Stimulated activated naive CD4-positive, alpha-beta T cell (primary cell): ENCODE results near the gene AEBP2.
"Not testable (repeated sequence)": the region's sequence is repeated elsewhere in the genome, so short reads cannot be mapped to it uniquely, and the experiment has no call there.

Experiments
- DNase-seq, 6 experiments: peaks; one replicate each; lab custom pipeline; 2025; lab: John Stamatoyannopoulos, UW

The AEBP2 gene

GRCh38 chr12:19421503-19422282 lies 17.6 kb upstream of the AEBP2 start:
- DNase-seq = no peak

GRCh38 chr12:19423166-19423930 lies 15.9 kb upstream of the AEBP2 start:
- DNase-seq = no peak

- DNase-seq = no peak
These were observed 11.0 kb upstream of the AEBP2 start for GRCh38 chr12:19428246-19428645.

GRCh38 chr12:19429491-19429890 lies 9.8 kb upstream of the AEBP2 start:
- not testable (repeated sequence) for DNase-seq

DNA sequence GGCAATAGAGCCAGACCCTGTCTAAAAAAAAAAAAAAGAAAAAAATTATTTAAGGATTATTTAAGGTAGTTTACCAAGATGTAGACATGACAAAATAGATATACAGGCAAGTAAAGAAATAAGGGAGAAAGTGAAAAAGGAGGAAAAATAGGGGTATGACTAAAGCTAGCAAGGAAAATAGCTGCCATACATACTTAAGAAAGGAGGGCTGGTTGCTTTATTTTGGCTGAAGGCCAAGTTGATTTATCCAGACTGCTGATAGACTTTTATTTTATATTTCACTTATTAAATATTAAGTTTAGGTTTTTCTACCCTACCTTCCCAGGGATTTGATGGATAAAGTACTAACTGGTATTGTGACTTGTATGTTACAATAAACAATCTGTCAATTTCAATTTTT lies 8.3 kb upstream of the AEBP2 start:
- DNase-seq = no peak

GRCh38 chr12:19431407-19432308 lies 7.6 kb upstream of the AEBP2 start:
- DNase-seq = no peak

- DNase-seq = no peak
These were observed 6.8 kb upstream of the AEBP2 start for GRCh38 chr12:19432309-19433170.

DNA sequence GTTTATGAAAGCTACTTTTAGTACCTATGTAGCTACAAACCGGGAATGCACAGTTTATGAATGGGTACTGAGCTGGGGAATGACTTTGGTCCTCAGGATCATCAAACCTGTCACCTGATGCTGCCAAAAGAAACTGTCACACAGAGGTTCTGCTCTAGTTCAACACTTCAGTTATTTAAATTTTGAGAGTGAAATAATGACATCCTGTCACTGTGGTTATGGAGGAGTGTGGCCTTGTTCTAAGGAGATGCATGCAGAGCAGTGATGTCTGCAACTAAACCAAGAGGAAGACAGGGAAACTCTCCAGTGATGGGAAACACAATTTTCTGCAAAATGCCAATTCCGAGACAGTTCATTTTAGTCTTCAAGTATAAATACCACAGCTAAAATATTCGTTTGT lies 4.8 kb upstream of the AEBP2 start:
- DNase-seq = peak in 1 of 6 experiments; percentile 14

DNA sequence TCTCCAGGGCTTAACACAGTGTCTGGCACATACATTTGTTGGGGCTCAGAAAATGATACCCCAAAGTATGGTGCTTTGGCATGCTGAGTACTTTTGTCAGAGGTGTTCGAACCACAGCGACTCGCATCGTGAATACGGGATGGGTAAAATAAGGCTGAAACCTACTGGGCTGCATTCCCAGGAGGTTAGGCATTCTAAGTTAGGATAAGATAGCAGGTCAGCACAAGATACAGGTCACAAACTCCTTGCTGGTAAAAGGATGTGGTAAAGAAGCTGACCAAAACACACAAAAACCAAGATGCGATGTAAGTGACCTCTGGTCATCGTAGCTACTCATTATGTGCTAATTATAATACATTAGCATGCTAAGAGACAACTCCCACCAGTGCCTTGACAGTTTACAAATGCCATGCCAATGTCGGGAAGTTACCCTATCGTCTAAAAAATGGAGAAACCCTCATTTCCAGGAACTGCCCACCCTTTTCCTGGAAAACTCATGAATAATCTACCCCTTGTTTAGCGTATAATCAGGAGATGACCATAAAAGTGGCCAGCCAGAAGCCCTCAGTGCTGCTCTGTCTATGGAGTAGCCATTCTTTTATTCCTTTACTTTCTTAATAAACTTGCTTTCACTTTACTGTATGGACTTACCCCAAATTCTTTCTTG lies 3.3 kb upstream of the AEBP2 start:
- no peak for DNase-seq

DNA sequence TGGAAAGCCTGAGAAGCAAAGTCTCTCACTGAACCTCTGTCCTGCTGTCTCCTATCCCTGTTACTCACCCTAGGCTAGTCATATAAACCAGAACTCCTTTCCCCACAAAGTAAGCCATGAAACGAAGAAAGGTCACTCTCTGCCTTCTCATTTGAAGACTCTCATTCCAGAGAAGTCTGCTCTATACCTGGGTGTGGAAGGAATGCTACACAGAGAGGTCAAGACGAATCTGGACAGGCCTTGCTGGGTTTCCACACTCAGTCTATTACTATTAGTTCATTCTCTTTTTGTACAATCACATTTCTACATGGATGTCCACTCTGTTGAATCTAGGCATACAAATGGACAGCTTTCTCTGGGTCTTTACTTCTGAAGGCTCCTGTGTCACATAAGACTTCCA lies 2.4 kb upstream of the AEBP2 start:
- no peak for DNase-seq

- no peak for DNase-seq
These were observed 1.3 kb upstream of the AEBP2 start for GRCh38 chr12:19437996-19438395.

DNA sequence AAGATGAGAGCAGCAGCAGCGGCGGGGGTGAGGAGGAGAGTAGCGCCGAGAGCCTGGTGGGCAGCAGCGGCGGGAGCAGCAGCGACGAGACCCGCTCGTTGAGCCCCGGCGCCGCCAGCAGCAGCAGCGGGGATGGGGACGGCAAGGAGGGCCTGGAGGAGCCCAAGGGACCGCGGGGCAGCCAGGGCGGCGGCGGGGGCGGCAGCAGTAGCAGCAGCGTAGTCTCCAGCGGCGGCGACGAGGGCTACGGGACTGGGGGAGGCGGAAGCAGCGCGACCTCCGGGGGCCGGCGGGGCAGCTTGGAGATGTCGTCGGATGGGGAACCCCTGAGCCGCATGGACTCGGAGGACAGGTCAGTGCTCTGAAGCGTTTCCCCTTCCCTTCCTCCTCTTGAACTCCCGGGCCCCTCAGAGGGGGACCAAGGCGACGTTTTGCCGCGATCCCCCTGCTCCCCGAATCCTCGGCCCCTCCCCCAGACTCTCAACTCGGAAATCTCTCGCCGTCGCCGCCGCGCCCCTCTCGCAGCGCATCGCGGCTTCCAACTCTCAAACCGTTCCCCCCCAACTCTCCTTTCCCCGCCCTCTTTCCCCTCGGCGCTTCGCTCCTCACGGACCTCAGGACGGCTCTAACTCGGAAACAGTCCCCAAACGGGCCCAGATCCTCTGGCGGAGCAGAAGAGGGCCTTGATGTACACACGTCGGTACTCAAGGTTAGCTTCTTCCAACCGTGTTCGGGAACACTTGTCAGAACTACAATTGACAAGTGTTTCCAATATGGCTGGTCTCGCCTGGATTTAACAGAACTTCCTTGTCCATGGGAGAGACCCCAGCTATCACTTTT lies 947 bp downstream of the AEBP2 start:
- peak; percentile 32 to 62 (median 50) for DNase-seq

DNA sequence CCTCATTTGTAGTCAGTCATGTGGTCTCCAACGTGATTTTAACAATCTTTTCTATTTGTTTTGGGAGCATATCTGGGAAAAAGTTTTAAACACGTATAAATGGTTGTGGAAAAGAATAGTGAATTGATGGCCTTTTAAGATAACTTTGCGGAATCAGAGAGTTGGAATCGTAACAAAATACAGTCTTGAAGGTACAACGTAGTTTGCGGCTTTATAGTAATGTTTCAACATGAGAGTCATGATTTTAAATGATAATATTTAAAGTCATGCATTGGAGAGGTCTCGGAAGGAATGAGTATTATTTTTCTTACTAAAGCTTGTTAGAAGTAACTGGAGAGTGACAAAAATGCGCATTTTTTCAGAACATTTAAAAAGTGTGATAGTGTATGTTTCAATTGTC lies 1.6 kb downstream of the AEBP2 start:
- peak in 2 of 6 experiments; percentile 12 to 32 for DNase-seq

DNA sequence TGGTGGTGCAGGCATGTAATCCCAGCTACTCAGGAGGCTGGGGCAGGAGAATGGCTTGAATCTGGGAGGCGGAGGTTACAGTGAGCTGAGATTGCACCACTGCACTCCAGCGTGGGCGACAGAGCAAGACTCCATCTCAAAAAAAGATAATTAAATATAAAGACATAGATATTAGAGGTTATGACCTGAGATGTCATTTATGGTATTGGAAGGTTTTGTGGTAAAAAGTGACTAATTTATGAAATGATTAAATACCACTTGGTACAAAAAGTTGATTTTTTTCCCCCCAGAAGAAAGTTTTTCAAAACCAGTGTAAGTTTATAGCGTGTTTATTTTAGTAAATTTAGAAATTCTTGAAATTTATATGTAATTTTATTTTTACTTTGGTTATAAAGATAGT lies 4.3 kb downstream of the AEBP2 start:
- DNase-seq = no peak

- DNase-seq = no peak
These were observed 4.8 kb downstream of the AEBP2 start for GRCh38 chr12:19444097-19444496.

GRCh38 chr12:19447386-19447785 lies 8.1 kb downstream of the AEBP2 start:
- DNase-seq = no peak

DNA sequence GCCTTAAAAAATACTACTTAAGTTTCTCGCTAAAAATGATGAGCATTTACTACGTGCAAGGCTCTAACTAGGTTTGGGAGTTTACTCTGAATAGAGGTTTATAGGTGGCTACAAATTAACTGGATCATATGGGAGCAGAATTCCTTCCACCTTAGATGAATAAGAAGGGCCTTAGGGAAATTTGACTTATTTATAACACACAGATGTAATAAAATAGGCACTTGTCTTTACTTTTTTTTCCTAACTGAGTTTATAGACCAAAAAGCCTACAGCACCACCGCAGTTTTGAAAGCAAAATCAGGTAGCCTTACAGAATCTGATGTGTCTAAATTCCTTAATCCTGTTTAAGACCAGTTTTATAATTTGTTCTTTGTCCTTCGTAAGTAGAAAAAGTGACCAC lies 10.5 kb downstream of the AEBP2 start:
- DNase-seq = no peak

GRCh38 chr12:19450362-19450761 lies 11.1 kb downstream of the AEBP2 start:
- no peak for DNase-seq

- no peak for DNase-seq
These were observed 11.9 kb downstream of the AEBP2 start for GRCh38 chr12:19451196-19451595.

- no peak for DNase-seq
These were observed 14.7 kb downstream of the AEBP2 start for GRCh38 chr12:19453961-19454360.
